NT2/D1 (cell line): ENCODE results near the gene HLA-DPB1.

Experiments
- DNase-seq: peaks from one replicate; pipeline ENCODE4 v3.0.0-alpha.2; 2011; ENCODE audit warnings: low read depth, low spot score
- H3K27me3 ChIP-seq: 2 replicates; pipeline ENCODE4 v1.6.0; 2011; ENCODE audit warnings: mild to moderate bottlenecking; ENCODE audit not compliant: insufficient read length, insufficient read depth
- H3K36me3 ChIP-seq: 2 replicates; pipeline ENCODE4 v1.6.1; 2011; ENCODE audit warnings: mild to moderate bottlenecking, low read length, mixed read lengths; ENCODE audit not compliant: insufficient read depth, insufficient read length
- H3K4me1 ChIP-seq: 2 replicates; pipeline ENCODE4 v1.5.1; 2011; ENCODE audit not compliant: insufficient read depth, insufficient read length
- H3K4me3 ChIP-seq: 2 replicates; pipeline ENCODE4 v1.5.1; 2011; ENCODE audit warnings: low read depth; ENCODE audit not compliant: insufficient read length
- H3K9ac ChIP-seq: 2 replicates; pipeline ENCODE4 v1.6.0; 2011; ENCODE audit warnings: low read depth; ENCODE audit not compliant: insufficient read length
- H3K9me3 ChIP-seq: 2 replicates; pipeline ENCODE4 v1.5.1; 2011; ENCODE audit warnings: mild to moderate bottlenecking, low read length; ENCODE audit not compliant: insufficient read depth
- SUZ12 ChIP-seq: IDR thresholded peaks from 2 replicates; pipeline ENCODE4 v1.6.1; 2011; ENCODE audit not compliant: insufficient read length, insufficient read depth; ENCODE audit errors: extremely low read depth
- YY1 ChIP-seq: IDR thresholded peaks from 2 replicates; pipeline ENCODE4 v1.6.1; 2011; ENCODE audit not compliant: insufficient read length, insufficient read depth
- ZNF274 ChIP-seq: IDR thresholded peaks from 2 replicates; pipeline ENCODE4 v1.6.1; 2011; ENCODE audit warnings: mild to moderate bottlenecking, low read depth, low read length

HLA-DPB1 gene

DNA sequence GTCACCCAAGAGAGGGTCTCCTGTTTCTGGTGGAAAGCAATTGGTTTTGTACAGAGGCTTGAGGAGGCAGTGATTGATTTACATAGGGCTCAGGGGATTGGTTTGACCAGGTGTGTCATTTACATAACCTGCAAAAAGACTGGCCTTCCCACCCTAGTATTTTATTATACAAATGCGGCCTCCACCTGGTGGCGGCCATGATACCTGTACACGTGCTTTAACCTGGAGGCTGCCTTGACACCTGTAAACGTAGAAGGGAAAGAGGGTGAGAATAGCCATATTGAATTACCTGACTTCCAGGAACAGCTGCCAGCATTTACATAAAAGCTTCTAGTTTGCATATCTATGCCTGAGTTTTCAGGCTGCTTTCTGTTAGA is 48.7 kb downstream of the HLA-DPB1 start:
- no peaks in the 10 kb centered on the region for H3K36me3 ChIP-seq
- H3K9ac ChIP-seq = no peak overlapping the region
- TF ChIP-seq ZNF274 (no peak), YY1 (no peak), SUZ12 (no peak)

DNA sequence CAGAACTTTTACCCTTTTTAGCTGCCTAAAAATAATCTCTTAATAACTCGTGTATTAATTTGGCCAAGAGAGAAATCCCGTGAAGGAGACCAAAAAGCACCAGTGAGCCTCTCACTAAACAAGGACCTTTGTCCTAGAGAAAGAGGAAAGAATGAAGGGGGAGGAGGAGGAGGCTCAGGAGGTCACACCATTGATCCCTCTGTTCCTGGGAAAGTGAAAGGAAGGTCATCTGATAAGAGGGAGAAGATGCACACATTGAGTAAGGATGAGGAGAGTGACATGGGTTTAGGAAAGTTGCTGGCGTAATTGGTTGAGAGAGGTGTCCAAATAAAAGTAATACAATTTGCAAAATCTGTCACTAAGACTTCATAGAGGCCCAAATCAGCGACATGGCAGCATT is 49.2 kb downstream of the HLA-DPB1 start:
- no peak for DNase-seq
- Histone ChIP-seq H3K27me3 (no peaks in the 10 kb centered on the region), H3K9me3 (peaks cover 29% of the 10 kb centered on the region), H3K36me3 (no peaks in the 10 kb centered on the region), H3K4me1 (no peaks in the 10 kb centered on the region), H3K4me3 (no peak overlapping the region), H3K9ac (no peak overlapping the region)
- TF ChIP-seq SUZ12 = no peak
- TF ChIP-seq ZNF274 = no peak

More for the DNA sequence above, 48.7 kb downstream of the HLA-DPB1 start:
- no peaks in the 10 kb centered on the region for H3K27me3 ChIP-seq
- H3K9me3 ChIP-seq = peaks cover 29% of the 10 kb centered on the region
- no peak overlapping the region for H3K4me3 ChIP-seq
- no peak for DNase-seq
- no peaks in the 10 kb centered on the region for H3K4me1 ChIP-seq

DNA sequence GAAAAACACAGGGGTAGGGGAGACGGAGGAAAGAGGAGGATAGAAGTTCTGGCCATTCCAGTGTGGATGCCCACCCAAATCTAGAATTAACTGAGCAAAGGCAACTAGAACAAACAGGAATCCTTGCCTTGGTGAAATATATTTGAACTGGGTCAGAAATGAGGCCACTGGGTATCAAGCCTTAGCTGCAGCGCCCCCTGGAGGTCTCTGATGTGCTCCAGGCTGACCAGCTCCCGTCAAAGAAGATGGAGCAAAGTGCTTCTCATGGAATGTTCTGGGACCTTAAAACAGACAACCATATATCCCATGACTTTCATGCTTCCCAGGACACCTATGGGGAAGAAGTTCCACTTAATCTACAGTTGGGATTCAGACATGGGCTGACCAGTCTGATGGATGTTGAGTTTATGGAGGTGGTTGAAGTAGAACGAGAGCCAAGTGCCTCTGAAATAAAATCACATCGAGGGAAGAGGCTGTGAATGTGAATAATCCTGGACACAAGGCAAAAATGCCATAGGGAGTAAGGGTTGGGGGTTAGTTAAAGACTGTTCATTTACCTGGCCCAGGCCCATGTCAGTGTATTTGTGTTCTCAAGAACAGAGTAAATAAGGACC is 50.4 kb downstream of the HLA-DPB1 start:
- Histone ChIP-seq H3K4me1 (no peaks in the 10 kb centered on the region), H3K4me3 (no peak overlapping the region), H3K9me3 (peaks cover 29% of the 10 kb centered on the region), H3K27me3 (no peaks in the 10 kb centered on the region), H3K9ac (no peak overlapping the region), H3K36me3 (no peaks in the 10 kb centered on the region)
- no peak for TF ChIP-seq YY1
- TF ChIP-seq SUZ12 = no peak
- no peak for TF ChIP-seq ZNF274
- DNase-seq = no peak

GRCh38 chr6:33128318-33128717 is 52.5 kb downstream of the HLA-DPB1 start:
- Histone ChIP-seq H3K9me3 (peaks cover 20% of the 10 kb centered on the region), H3K9ac (no peak overlapping the region), H3K4me1 (no peaks in the 10 kb centered on the region), H3K27me3 (no peaks in the 10 kb centered on the region), H3K36me3 (no peaks in the 10 kb centered on the region), H3K4me3 (no peak overlapping the region)
- no peak for DNase-seq
- TF ChIP-seq ZNF274 (no peak), SUZ12 (no peak), YY1 (no peak)

GRCh38 chr6:33132081-33132524 is 56.3 kb downstream of the HLA-DPB1 start:
- H3K27me3 ChIP-seq = no peaks in the 10 kb centered on the region
- H3K4me1 ChIP-seq = no peaks in the 10 kb centered on the region
- no peak for DNase-seq

DNA sequence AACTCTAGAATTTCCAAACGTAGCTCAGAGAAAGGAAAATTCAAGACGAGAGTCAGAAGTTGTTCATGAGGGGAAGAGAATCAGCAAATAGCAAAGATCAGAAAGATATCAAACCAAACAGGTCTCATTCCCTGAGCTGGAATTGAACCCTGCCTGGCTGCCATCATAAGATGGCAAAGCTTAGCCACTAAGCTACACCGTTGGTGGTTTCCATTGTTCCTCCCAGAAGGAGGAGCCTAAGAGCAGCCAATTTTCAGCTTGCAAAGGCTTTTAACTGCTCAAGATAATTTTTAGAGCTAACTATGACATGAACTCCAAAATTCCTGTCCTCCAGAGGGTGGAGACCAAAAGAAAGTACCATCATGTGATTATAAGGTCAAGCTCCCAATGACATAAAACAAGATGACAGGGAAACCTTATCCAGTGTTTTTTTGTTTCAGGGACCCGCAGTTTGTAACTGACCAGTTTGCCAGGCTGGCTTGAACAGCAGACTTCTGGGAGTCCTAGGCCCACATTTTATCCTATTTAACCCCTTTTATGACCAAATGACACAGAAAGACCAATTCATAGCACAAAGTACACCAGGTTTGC is 60.6 kb downstream of the HLA-DPB1 start:
- TF ChIP-seq SUZ12 (no peak), ZNF274 (no peak), YY1 (no peak)
- no peaks in the 10 kb centered on the region for H3K36me3 ChIP-seq
- no peaks in the 10 kb centered on the region for H3K27me3 ChIP-seq
- no peak overlapping the region for H3K4me3 ChIP-seq
- no peaks in the 10 kb centered on the region for H3K9me3 ChIP-seq
- no peaks in the 10 kb centered on the region for H3K4me1 ChIP-seq
- no peak for DNase-seq
- no peak overlapping the region for H3K9ac ChIP-seq

More at GRCh38 chr6:33132081-33132524, 56.3 kb downstream of the HLA-DPB1 start:
- no peak overlapping the region for H3K4me3 ChIP-seq
- H3K9me3 ChIP-seq = no peaks in the 10 kb centered on the region
- no peaks in the 10 kb centered on the region for H3K36me3 ChIP-seq
- no peak for TF ChIP-seq YY1
- TF ChIP-seq ZNF274 = no peak
- TF ChIP-seq SUZ12 = no peak
- no peak overlapping the region for H3K9ac ChIP-seq
